ENCODE results near the gene MED27. TPM values are rescaled to one million over a fixed set of nuclear protein-coding genes. Genes with fewer than 3 reads are reported as not detected.

Gene MED27
- total and polyA plus RNA-seq, 2 of the 8 experiments (the other 6 are each of a cell fraction or from before 2014, with no cell fraction given): 29.9 to 56.5 TPM

Other genes starting within 250 kb of the MED27 start
- gene NTNG2, start 82.2 kb upstream of the MED27 start, total RNA-seq (2021; fragmentation: NEBNext Ultra II Directional; extraction: Animal tissue kit (Norgen Biotek cat#: 25700)): 0.52 and 1.4 TPM in 2 replicates
- 1.2 and 1.5 TPM in 2 replicates for gene NTNG2, start 82.2 kb upstream of the MED27 start, polyA plus RNA-seq (2011; rRNA removed)